ENCODE results near the gene KLF2.

The KLF2 gene

DNA sequence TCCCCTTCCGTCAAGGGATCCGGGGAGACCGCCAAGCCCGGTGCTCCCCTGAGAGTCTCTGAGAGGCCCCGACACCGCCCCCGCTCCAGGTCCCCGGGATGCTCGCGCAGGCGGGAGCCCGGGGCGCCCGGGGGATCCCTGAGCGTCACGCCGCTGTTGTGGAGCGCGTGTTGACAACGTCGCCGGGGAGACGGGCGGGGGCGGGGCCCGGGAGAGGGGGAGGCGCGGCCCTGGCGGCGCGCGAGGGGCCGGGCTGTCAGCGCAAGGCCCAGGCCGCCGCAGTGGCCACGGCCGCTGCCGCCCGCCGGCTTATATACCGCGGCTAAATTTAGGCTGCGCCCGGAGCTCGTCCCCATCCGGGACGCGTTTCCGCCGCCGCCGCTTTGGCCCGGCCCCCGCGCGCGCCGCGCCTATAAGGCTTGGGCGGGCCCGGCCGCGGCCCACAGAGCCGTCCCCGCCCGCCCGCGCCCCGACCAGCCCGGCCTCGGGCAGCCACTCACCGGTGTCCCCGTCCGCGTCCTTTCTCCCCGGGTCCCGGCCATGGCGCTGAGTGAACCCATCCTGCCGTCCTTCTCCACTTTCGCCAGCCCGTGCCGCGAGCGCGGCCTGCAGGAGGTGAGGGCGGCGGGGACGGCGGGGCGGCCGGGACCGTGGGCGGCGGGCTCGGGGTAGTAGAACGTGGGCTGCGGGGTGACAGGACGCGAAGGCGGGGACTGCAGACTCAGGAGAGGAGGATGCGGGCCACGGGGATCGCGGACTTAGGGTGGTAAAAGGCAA lies at the start of gene KLF2:
TSS of gene KLF2 (plus strand) at position 443 of the 777 bp plus-strand sequence. CDS start at position 541, 98 bp downstream.
- Histone ChIP-seq H4K20me1 (ENCODE audit: insufficient read depth, low read length) (no peaks in the 10 kb centered on the region), H3K9me3 (replicated peaks; ENCODE audit: insufficient read depth, low read length) (no peaks in the 10 kb centered on the region), H2AFZ (ENCODE audit: low read length) (no peak within 1 kb of the TSS), H3K9ac (ENCODE audit: low read length) (peak within 1 kb of the TSS; percentile 99), H3K79me2 (ENCODE audit: low read length) (peaks cover 16% of the 10 kb centered on the region), H3K27me3 (replicated peaks; ENCODE audit: insufficient read depth, low read length) (no peaks in the 10 kb centered on the region), H3K4me1 (ENCODE audit: low read length) (peaks cover 27% of the 10 kb centered on the region), H3K36me3 (replicated peaks; ENCODE audit: insufficient read depth, low read length) (no peaks in the 10 kb centered on the region), H3K9me2 (replicated peaks; ENCODE audit: insufficient read depth, low read length) (no peaks in the 10 kb centered on the region), H3K4me2 (ENCODE audit: low read depth, low read length) (peak within 1 kb of the TSS; percentile 97), H3K27ac (ENCODE audit: low read length) (peak within 1 kb of the TSS; percentile 92), H3F3A (ENCODE audit: insufficient read depth, low read length) (peaks cover 48% of the 10 kb centered on the region), H3K4me3 (ENCODE audit: low read length) (peak within 1 kb of the TSS; percentile 83)
- peak; percentile 96 for DNase-seq
- TF ChIP-seq, protein P1, sequence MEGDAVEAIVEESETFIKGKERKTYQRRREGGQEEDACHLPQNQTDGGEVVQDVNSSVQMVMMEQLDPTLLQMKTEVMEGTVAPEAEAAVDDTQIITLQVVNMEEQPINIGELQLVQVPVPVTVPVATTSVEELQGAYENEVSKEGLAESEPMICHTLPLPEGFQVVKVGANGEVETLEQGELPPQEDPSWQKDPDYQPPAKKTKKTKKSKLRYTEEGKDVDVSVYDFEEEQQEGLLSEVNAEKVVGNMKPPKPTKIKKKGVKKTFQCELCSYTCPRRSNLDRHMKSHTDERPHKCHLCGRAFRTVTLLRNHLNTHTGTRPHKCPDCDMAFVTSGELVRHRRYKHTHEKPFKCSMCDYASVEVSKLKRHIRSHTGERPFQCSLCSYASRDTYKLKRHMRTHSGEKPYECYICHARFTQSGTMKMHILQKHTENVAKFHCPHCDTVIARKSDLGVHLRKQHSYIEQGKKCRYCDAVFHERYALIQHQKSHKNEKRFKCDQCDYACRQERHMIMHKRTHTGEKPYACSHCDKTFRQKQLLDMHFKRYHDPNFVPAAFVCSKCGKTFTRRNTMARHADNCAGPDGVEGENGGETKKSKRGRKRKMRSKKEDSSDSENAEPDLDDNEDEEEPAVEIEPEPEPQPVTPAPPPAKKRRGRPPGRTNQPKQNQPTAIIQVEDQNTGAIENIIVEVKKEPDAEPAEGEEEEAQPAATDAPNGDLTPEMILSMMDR (IDR thresholded peaks at IDR 0.05; ENCODE audit: low read length): no peak
- TF ChIP-seq EZH2phosphoT487 (IDR thresholded peaks at IDR 0.05; ENCODE audit: low read length) (no peak), EZH2 (optimal IDR thresholded peaks at IDR 0.05; ENCODE audit: low read depth, low read length) (no peak)

- Histone ChIP-seq H3K27me3 (replicated peaks; ENCODE audit: insufficient read depth, low read length) (peaks cover 8% of the 10 kb centered on the region; the same call in 1 of the 2 replicates), H3K9me3 (replicated peaks; ENCODE audit: insufficient read depth, low read length) (no peaks in the 10 kb centered on the region), H3K36me3 (replicated peaks; ENCODE audit: insufficient read depth, low read length) (no peaks in the 10 kb centered on the region), H3K9ac (ENCODE audit: low read length) (no peak overlapping the region), H3F3A (ENCODE audit: insufficient read depth, low read length) (no peaks in the 10 kb centered on the region), H2AFZ (ENCODE audit: low read length) (no peak overlapping the region), H3K79me2 (ENCODE audit: low read length) (no peaks in the 10 kb centered on the region), H4K20me1 (ENCODE audit: insufficient read depth, low read length) (no peaks in the 10 kb centered on the region), H3K27ac (ENCODE audit: low read length) (no peak overlapping the region), H3K4me1 (ENCODE audit: low read length) (no peaks in the 10 kb centered on the region), H3K9me2 (replicated peaks; ENCODE audit: insufficient read depth, low read length) (no peaks in the 10 kb centered on the region), H3K4me3 (ENCODE audit: low read length) (no peak overlapping the region), H3K4me2 (ENCODE audit: low read depth, low read length) (no peak overlapping the region)
- TF ChIP-seq, protein P1 (IDR thresholded peaks at IDR 0.05; ENCODE audit: low read length): no peak
- no peak for DNase-seq
Observed at GRCh38 chr19:16280306-16280705, 44.3 kb upstream of the KLF2 start.

DNA sequence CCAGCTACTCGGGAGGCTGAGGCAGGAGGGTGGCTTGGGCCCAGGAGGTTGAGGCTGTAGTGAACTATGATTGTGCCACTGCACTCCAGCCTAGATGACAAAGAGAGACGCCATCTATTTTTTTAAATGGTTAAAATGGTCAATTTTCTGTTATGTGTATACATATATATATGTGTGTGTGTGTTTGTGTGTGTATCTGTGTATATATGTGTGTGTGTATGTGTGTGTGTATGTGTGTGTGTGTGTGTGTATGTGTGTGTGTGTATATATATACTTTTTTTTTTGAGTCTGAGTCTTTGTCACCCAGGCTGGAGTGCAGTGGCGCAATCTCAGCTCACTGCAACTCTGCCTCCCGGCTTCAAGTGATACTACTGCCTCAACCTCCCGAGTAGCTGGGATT lies 42.9 kb upstream of the KLF2 start:
- H3K27ac ChIP-seq (ENCODE audit: low read length): no peak overlapping the region
- no peak overlapping the region for H3K4me2 ChIP-seq (ENCODE audit: low read depth, low read length)
- H3K9ac ChIP-seq (ENCODE audit: low read length): no peak overlapping the region
- H3K27me3 ChIP-seq (replicated peaks; ENCODE audit: insufficient read depth, low read length): peaks cover 22% of the 10 kb centered on the region
- H3F3A ChIP-seq (ENCODE audit: insufficient read depth, low read length): no peaks in the 10 kb centered on the region
- no peaks in the 10 kb centered on the region for H3K79me2 ChIP-seq (ENCODE audit: low read length)
- no peaks in the 10 kb centered on the region for H3K4me1 ChIP-seq (ENCODE audit: low read length)
- no peaks in the 10 kb centered on the region for H4K20me1 ChIP-seq (ENCODE audit: insufficient read depth, low read length)
- H3K9me2 ChIP-seq (replicated peaks; ENCODE audit: insufficient read depth, low read length): no peaks in the 10 kb centered on the region
- no peaks in the 10 kb centered on the region for H3K36me3 ChIP-seq (replicated peaks; ENCODE audit: insufficient read depth, low read length)
- DNase-seq: no peak
- no peaks in the 10 kb centered on the region for H3K9me3 ChIP-seq (replicated peaks; ENCODE audit: insufficient read depth, low read length)
- H2AFZ ChIP-seq (ENCODE audit: low read length): no peak overlapping the region
- no peak overlapping the region for H3K4me3 ChIP-seq (ENCODE audit: low read length)
- TF ChIP-seq, protein P1 (IDR thresholded peaks at IDR 0.05; ENCODE audit: low read length): no peak
- TF ChIP-seq EZH2phosphoT487 (IDR thresholded peaks at IDR 0.05; ENCODE audit: low read length) (no peak), EZH2 (optimal IDR thresholded peaks at IDR 0.05; ENCODE audit: low read depth, low read length) (no peak)
